OCI-LY3 (cell line): Measurements from ENCODE around the gene NR3C2.
A peak's percentile ranks its signal among the peaks of the same experiment; 100 is the strongest.

Source experiments
- H2AFZ ChIP-seq: fragments of 200-600, 300-600 bp; shearing (Covaris generic); 2 replicates; pipeline ENCODE4 v1.6.0; 2014; ENCODE audit warnings: antibody characterized with exemption, low read depth, low read length
- H3K27ac ChIP-seq: fragments of 200-600, 300-600 bp; sonication (generic); 2 replicates; pipeline ENCODE4 v1.5.1; 2014; ENCODE audit warnings: mild to moderate bottlenecking, low read length, moderate library complexity, mixed read lengths
- H3K27me3 ChIP-seq: fragments of 200-600, 300-600 bp; sonication (generic); 2 replicates; pipeline ENCODE4 v1.6.1; 2014; ENCODE audit warnings: low read depth, low read length, mixed read lengths
- H3K36me3 ChIP-seq: fragments of 200-600, 300-600 bp; sonication (generic); replicated peaks from 2 replicates; pipeline ENCODE3; 2014; ENCODE audit warnings: low read depth, low read length, mixed read lengths
- H3K4me1 ChIP-seq: fragments of 300-600, 200-600 bp; sonication (generic); 2 replicates; pipeline ENCODE4 v1.6.1; 2014; ENCODE audit warnings: low read length, mixed read lengths
- H3K4me2 ChIP-seq: fragments of 200-600, 300-600 bp; sonication (generic); 2 replicates; pipeline ENCODE4 v1.6.1; 2014; ENCODE audit warnings: low read length, mixed read lengths
- H3K4me3 ChIP-seq: fragments of 300-600, 200-600 bp; sonication (generic); 2 replicates; pipeline ENCODE4 v1.5.1; 2014; ENCODE audit warnings: antibody characterized with exemption, mild to moderate bottlenecking, low read length, moderate library complexity
- H3K79me2 ChIP-seq: fragments of 300-600, 200-600 bp; shearing (Covaris generic); 2 replicates; pipeline ENCODE4 v1.6.1; 2014; ENCODE audit warnings: mild to moderate bottlenecking, low read length, mixed read lengths
- H3K9ac ChIP-seq: fragments of 300-600, 200-600 bp; shearing (Covaris generic); 2 replicates; pipeline ENCODE4 v1.6.0; 2014; ENCODE audit warnings: mild to moderate bottlenecking, low read length, moderate library complexity
- H3K9me3 ChIP-seq: fragments of 200-600, 300-600 bp; shearing (Covaris generic); 2 replicates; pipeline ENCODE4 v1.6.1; 2014; ENCODE audit warnings: low read length, mixed read lengths; ENCODE audit not compliant: insufficient read depth
- H4K20me1 ChIP-seq: fragments of 200-600, 300-600 bp; sonication (generic); 2 replicates; pipeline ENCODE4 v1.6.1; 2016; ENCODE audit warnings: low read length, mixed read lengths; ENCODE audit not compliant: insufficient read depth
- EZH2phosphoT487 ChIP-seq: fragments of 200-600 bp; shearing (Covaris generic); IDR thresholded peaks from 2 replicates; pipeline ENCODE4 v1.6.1; 2018; ENCODE audit warnings: antibody characterized with exemption, mixed run types, low read depth
- TF ChIP-seq, protein P1 (sequence below): fragments of 200-600, 300-600 bp; sonication (generic); IDR thresholded peaks from 2 replicates; pipeline ENCODE4 v1.5.1; 2014; ENCODE audit warnings: antibody characterized with exemption, low read length, low read depth

The NR3C2 gene

DNA sequence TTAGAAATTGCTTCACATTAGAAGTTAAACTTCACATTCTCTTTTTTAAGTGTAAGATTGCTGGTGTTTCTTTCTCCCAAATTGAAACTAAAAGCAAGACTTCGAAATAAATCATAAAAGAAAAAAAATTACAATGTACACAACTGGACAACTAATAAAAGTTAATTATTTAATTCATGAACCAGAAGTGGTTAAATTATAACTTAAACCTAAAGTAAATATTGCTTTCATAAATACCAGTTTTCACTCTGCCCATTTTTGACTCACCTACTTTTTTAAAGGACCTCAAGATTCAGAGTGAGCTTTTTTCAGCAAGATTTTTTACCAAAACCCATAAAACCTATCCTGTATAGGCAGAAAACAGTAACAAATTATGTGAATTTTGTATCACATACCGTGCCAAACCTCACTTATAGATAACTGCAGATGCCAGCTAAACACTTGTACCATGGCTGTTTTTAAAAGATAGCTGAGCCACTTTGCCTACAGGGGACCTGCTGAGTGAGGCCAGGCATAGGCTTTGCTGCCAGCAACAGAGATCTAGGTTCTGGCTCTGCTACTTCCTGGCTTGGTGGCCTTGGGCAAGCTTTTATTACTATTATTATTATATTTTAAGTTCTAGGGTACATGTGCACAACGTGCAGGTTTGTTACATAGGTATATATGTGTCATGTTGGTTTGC is 259.8 kb downstream of the NR3C2 start:
- Histone ChIP-seq H3K9ac (no peak overlapping the region), H3K4me1 (no peaks in the 10 kb centered on the region), H3K9me3 (no peaks in the 10 kb centered on the region), H2AFZ (no peak overlapping the region), H3K27ac (no peak overlapping the region), H3K4me2 (no peak overlapping the region), H3K79me2 (no peaks in the 10 kb centered on the region), H3K4me3 (no peak overlapping the region), H4K20me1 (no peaks in the 10 kb centered on the region), H3K36me3 (no peaks in the 10 kb centered on the region), H3K27me3 (no peaks in the 10 kb centered on the region)
- no peak for TF ChIP-seq EZH2phosphoT487

DNA sequence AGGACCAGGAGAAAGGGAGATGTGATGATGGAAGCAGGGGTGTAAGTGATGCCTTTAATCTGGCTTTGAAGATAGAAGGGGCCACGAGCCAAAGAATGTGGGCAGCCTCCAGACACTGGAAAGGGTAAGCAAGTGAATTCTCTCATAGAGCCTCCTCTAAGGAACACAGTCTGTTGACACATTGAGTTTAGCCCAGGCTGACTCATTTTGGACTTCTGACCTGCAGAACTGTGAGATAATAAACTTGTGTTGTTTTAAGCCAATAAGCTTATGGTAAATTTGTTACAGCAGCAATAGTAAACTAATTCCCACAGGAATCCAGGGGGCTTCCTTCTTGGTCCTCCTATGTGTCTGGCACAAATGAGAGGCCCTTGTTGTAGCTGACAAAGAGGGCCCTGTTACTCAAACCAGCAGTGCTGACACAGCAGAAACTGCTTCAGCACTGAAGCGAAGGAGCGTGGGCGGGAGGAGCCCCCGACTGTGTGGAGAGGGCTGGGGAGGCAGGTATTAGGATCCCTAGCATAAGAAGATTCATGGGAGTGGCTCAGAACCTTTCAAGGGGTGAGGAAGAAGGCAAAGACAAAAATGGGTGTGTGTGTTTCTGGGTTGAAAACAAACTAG is 268.7 kb downstream of the NR3C2 start:
- H3K79me2 ChIP-seq, result no peaks in the 10 kb centered on the region
- no peaks in the 10 kb centered on the region for H4K20me1 ChIP-seq
- no peaks in the 10 kb centered on the region for H3K9me3 ChIP-seq
- TF ChIP-seq EZH2phosphoT487, result no peak
- TF ChIP-seq, protein P1, sequence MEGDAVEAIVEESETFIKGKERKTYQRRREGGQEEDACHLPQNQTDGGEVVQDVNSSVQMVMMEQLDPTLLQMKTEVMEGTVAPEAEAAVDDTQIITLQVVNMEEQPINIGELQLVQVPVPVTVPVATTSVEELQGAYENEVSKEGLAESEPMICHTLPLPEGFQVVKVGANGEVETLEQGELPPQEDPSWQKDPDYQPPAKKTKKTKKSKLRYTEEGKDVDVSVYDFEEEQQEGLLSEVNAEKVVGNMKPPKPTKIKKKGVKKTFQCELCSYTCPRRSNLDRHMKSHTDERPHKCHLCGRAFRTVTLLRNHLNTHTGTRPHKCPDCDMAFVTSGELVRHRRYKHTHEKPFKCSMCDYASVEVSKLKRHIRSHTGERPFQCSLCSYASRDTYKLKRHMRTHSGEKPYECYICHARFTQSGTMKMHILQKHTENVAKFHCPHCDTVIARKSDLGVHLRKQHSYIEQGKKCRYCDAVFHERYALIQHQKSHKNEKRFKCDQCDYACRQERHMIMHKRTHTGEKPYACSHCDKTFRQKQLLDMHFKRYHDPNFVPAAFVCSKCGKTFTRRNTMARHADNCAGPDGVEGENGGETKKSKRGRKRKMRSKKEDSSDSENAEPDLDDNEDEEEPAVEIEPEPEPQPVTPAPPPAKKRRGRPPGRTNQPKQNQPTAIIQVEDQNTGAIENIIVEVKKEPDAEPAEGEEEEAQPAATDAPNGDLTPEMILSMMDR, result no peak
- H3K9ac ChIP-seq, result no peak overlapping the region
- no peaks in the 10 kb centered on the region for H3K27me3 ChIP-seq
- H2AFZ ChIP-seq, result no peak overlapping the region
- H3K4me3 ChIP-seq, result no peak overlapping the region
- H3K27ac ChIP-seq, result no peak overlapping the region
- H3K4me1 ChIP-seq, result peaks cover 5% of the 10 kb centered on the region; the same call in 1 of the 2 replicates
- H3K4me2 ChIP-seq, result no peak overlapping the region
- no peaks in the 10 kb centered on the region for H3K36me3 ChIP-seq

DNA sequence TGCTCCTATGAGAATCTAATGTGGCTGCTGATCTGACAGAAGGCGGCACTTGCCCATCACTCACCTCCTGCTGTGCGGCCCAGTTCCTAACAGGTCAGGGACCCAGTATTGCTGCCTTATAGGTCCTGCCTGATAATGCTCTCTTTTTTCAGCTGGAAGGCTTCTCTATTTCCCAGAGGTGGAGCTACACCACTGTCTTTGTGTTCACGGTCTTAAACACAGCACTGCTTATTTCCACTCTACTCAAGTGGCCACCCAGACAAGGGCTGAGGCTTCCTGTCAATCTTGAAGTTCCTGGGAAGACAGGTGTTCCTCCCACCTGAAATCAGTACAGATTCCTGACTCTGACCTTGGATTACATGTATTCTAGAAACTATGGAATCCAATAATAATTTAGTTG is 270.6 kb downstream of the NR3C2 start:
- no peak overlapping the region for H3K27ac ChIP-seq
- H3K4me2 ChIP-seq, result no peak overlapping the region
- no peak overlapping the region for H3K9ac ChIP-seq
- H3K79me2 ChIP-seq, result no peaks in the 10 kb centered on the region
- TF ChIP-seq EZH2phosphoT487, result no peak
- no peak overlapping the region for H3K4me3 ChIP-seq
- H3K27me3 ChIP-seq, result no peaks in the 10 kb centered on the region
- H4K20me1 ChIP-seq, result no peaks in the 10 kb centered on the region
- H2AFZ ChIP-seq, result no peak overlapping the region
- no peaks in the 10 kb centered on the region for H3K9me3 ChIP-seq
- H3K4me1 ChIP-seq, result peaks cover 5% of the 10 kb centered on the region; the same call in 1 of the 2 replicates
- H3K36me3 ChIP-seq, result no peaks in the 10 kb centered on the region

DNA sequence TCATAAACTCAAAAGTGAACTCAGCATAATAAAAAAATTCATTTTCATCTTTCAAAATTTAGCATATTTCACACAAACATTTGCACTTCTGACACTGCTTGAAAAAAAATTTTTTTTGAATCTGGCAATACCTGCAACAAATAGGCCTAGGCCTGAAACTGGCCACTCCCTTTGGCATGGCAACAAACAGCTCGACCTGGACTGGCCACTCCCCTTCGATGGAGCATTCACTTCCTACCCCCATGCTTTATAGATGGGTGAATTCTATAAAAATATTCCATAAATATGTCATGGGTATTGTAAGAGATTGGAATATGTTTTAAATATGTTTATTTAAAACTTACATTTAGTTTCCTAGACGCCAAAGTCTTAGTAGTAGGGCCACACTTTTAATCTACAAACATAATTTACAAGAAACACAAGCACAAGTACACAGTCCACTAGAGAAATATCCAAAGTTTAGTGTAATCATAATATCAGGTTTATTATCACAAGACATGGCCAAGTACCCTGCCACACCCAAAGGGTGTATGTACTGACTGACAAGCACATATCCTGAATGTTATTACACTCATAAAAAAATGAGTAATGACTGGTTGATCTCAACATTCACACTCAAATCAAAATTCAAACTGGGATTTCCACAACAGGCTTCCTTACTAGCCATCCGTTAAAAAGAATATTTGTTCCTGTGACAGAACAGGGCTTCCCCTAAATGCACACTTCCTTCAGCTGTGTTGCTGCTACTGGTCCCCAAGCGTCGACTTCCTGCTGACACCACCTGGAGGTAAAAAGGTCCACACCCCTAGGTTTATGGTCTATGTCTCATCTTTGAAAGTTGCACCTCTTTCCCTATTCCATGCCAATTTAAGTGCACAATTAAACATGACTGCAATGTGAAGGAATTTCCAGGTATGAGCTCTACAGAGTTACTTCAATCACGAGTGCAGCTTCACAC is 271.5 kb downstream of the NR3C2 start:
- H3K4me1 ChIP-seq, result peaks cover 5% of the 10 kb centered on the region; the same call in 1 of the 2 replicates
- no peaks in the 10 kb centered on the region for H3K36me3 ChIP-seq
- no peak for TF ChIP-seq EZH2phosphoT487
- TF ChIP-seq, protein P1, result 0 out of 2 replicates have a peak, but pooled peaks have one; percentile 5
- H3K27ac ChIP-seq, result no peak overlapping the region
- peak overlapping the region; percentile 1; the same call in 1 of the 2 replicates for H3K4me2 ChIP-seq
- H3K27me3 ChIP-seq, result no peaks in the 10 kb centered on the region
- H3K9ac ChIP-seq, result no peak overlapping the region
- no peak overlapping the region for H3K4me3 ChIP-seq
- H3K79me2 ChIP-seq, result no peaks in the 10 kb centered on the region
- no peaks in the 10 kb centered on the region for H4K20me1 ChIP-seq
- peak overlapping the region; percentile 32; the same call in 1 of the 2 replicates for H2AFZ ChIP-seq
- no peaks in the 10 kb centered on the region for H3K9me3 ChIP-seq
